ENCODE results near the gene ADAM23. TPM values are rescaled to one million over a fixed set of nuclear protein-coding genes. Genes with fewer than 3 reads are reported as not detected.

Gene ADAM23
- total and polyA plus RNA-seq, 2 experiments from 2014 or later = 1.8 to 4.4 TPM

DNA sequence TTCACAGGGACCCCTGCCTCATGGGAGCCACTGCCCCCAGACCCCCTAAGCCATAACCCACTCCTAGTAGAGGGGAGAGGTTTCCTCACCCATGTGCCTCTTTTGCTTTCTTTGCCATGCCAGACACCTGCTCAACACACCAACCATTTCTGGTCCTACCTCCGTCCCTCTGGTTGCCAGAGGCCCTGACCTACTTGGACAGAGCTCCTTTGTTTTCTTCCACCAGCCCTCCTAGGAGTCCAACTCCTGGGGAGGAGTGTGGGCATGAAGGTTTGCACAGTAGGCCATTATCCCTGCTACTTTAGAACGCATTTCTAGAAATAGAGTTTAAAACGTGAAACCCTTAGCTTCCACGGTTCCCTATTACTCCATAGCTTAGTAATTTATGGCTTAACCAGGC lies 122.3 kb downstream of the ADAM23 start:
- no peaks in the 10 kb centered on the region for H3K27me3 ChIP-seq (replicated peaks; ENCODE audit: insufficient read depth)
- TF ChIP-seq EZH2phosphoT487 (IDR thresholded peaks at IDR 0.05; ENCODE audit: insufficient read depth, low read depth) (no peak), EZH2 (IDR thresholded peaks at IDR 0.05; ENCODE audit: insufficient read depth, poor library complexity, severe bottlenecking) (no peak)
- no peak overlapping the region for H3K27ac ChIP-seq
- H3K4me3 ChIP-seq = no peak overlapping the region
- H3K4me1 ChIP-seq (ENCODE audit: insufficient read depth) = no peaks in the 10 kb centered on the region
- H3K9me3 ChIP-seq (ENCODE audit: low read depth) = no peaks in the 10 kb centered on the region
- H3K79me2 ChIP-seq (ENCODE audit: insufficient read depth) = no peaks in the 10 kb centered on the region
- H3K4me2 ChIP-seq (ENCODE audit: unreplicated experiment) = no peak overlapping the region
- no peaks in the 10 kb centered on the region for H3K36me3 ChIP-seq (ENCODE audit: low read depth)
- 80 to 82% methylated on average over 4 of the region's 4 CpGs for WGBS, 2 experiments (ENCODE audit: low coverage in 1 of 2, low lambda C conversion rate in 2 of 2, missing lambda C conversion rate in 2 of 2)
- DNase-seq = no peak
- H3K9ac ChIP-seq = no peak overlapping the region
- in situ Hi-C loops (cut with MboI) = no loop called here
- no peak overlapping the region for H2AFZ ChIP-seq
- no peaks in the 10 kb centered on the region for H3K9me2 ChIP-seq (ENCODE audit: insufficient read depth)
- H4K20me1 ChIP-seq (ENCODE audit: insufficient read depth) = no peaks in the 10 kb centered on the region
- no peaks in the 10 kb centered on the region for H3F3A ChIP-seq (ENCODE audit: insufficient read depth)

GRCh38 chr2:206569470-206569869 lies 126.1 kb downstream of the ADAM23 start:
- Histone ChIP-seq H3K9me2 (ENCODE audit: insufficient read depth) (no peaks in the 10 kb centered on the region; the same call in 1 of the 2 replicates), H3K4me1 (ENCODE audit: insufficient read depth) (no peaks in the 10 kb centered on the region), H3K27me3 (replicated peaks; ENCODE audit: insufficient read depth) (no peaks in the 10 kb centered on the region), H3F3A (ENCODE audit: insufficient read depth) (no peaks in the 10 kb centered on the region), H3K9me3 (ENCODE audit: low read depth) (no peaks in the 10 kb centered on the region), H3K36me3 (ENCODE audit: low read depth) (no peaks in the 10 kb centered on the region), H2AFZ (no peak overlapping the region), H3K4me3 (no peak overlapping the region), H3K79me2 (ENCODE audit: insufficient read depth) (no peaks in the 10 kb centered on the region), H3K4me2 (ENCODE audit: unreplicated experiment) (no peak overlapping the region), H3K27ac (no peak overlapping the region), H3K9ac (no peak overlapping the region), H4K20me1 (ENCODE audit: insufficient read depth) (no peaks in the 10 kb centered on the region)
- TF ChIP-seq EZH2phosphoT487 (IDR thresholded peaks at IDR 0.05; ENCODE audit: insufficient read depth, low read depth) (no peak), EZH2 (IDR thresholded peaks at IDR 0.05; ENCODE audit: insufficient read depth, poor library complexity, severe bottlenecking) (no peak)
- in situ Hi-C loops (cut with MboI) = no loop called here
- WGBS, 2 experiments (ENCODE audit: low coverage in 1 of 2, low lambda C conversion rate in 2 of 2, missing lambda C conversion rate in 2 of 2) = 79 to 87% methylated on average over 3 of the region's 3 CpGs
- DNase-seq = no peak

DNA sequence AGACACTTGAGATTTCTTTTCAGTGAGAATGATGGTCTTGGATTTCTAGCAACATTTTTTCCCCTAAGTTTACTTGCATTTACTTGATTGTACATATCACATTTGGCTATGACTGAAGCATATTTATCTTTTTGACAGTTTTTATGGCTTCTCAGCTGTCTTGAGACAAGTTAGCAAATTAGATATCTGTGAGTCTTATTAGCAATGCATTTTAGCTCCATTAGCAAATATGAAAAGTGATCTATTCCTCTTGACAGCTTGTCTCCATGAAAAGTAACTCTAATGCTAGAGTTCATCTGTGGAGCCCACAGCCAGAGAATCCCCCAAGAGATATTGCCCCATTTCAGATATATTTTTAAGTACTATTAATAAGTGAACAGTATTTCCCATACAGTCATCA lies 126.9 kb downstream of the ADAM23 start:
- Histone ChIP-seq H3K9me2 (ENCODE audit: insufficient read depth) (no peaks in the 10 kb centered on the region; the same call in 1 of the 2 replicates), H3K4me2 (ENCODE audit: unreplicated experiment) (no peak overlapping the region), H3K4me3 (no peak overlapping the region), H3K4me1 (ENCODE audit: insufficient read depth) (no peaks in the 10 kb centered on the region), H3F3A (ENCODE audit: insufficient read depth) (no peaks in the 10 kb centered on the region), H3K9me3 (ENCODE audit: low read depth) (no peaks in the 10 kb centered on the region), H3K36me3 (ENCODE audit: low read depth) (no peaks in the 10 kb centered on the region), H4K20me1 (ENCODE audit: insufficient read depth) (no peaks in the 10 kb centered on the region), H3K27ac (no peak overlapping the region), H3K27me3 (replicated peaks; ENCODE audit: insufficient read depth) (no peaks in the 10 kb centered on the region), H3K9ac (no peak overlapping the region), H2AFZ (no peak overlapping the region), H3K79me2 (ENCODE audit: insufficient read depth) (no peaks in the 10 kb centered on the region)
- DNase-seq = no peak
- in situ Hi-C loops (cut with MboI) = no loop called here
- no peak for TF ChIP-seq EZH2 (IDR thresholded peaks at IDR 0.05; ENCODE audit: insufficient read depth, poor library complexity, severe bottlenecking)
- TF ChIP-seq EZH2phosphoT487 (IDR thresholded peaks at IDR 0.05; ENCODE audit: insufficient read depth, low read depth) = no peak

- Histone ChIP-seq H3K4me1 (ENCODE audit: insufficient read depth) (no peaks in the 10 kb centered on the region), H3K27ac (no peak overlapping the region), H3K9me3 (ENCODE audit: low read depth) (no peaks in the 10 kb centered on the region), H4K20me1 (ENCODE audit: insufficient read depth) (no peaks in the 10 kb centered on the region), H3K79me2 (ENCODE audit: insufficient read depth) (no peaks in the 10 kb centered on the region), H3K4me2 (ENCODE audit: unreplicated experiment) (no peak overlapping the region), H3K4me3 (no peak overlapping the region), H3F3A (ENCODE audit: insufficient read depth) (no peaks in the 10 kb centered on the region), H3K36me3 (ENCODE audit: low read depth) (no peaks in the 10 kb centered on the region), H2AFZ (no peak overlapping the region), H3K27me3 (replicated peaks; ENCODE audit: insufficient read depth) (no peaks in the 10 kb centered on the region), H3K9ac (no peak overlapping the region), H3K9me2 (ENCODE audit: insufficient read depth) (no peaks in the 10 kb centered on the region; the same call in 1 of the 2 replicates)
- in situ Hi-C loops (cut with MboI) = no loop called here
- no peak for DNase-seq
- TF ChIP-seq EZH2 (IDR thresholded peaks at IDR 0.05; ENCODE audit: insufficient read depth, poor library complexity, severe bottlenecking) = no peak
- no peak for TF ChIP-seq EZH2phosphoT487 (IDR thresholded peaks at IDR 0.05; ENCODE audit: insufficient read depth, low read depth)
- 95 to 96% methylated on average over 3 of the region's 3 CpGs for WGBS, 2 experiments (ENCODE audit: low coverage in 1 of 2, low lambda C conversion rate in 2 of 2, missing lambda C conversion rate in 2 of 2)
These were observed 129.4 kb downstream of the ADAM23 start for GRCh38 chr2:206572725-206573124.

GRCh38 chr2:206573793-206574192 lies 130.5 kb downstream of the ADAM23 start:
- Histone ChIP-seq H3K27ac (no peak overlapping the region), H3K27me3 (replicated peaks; ENCODE audit: insufficient read depth) (no peaks in the 10 kb centered on the region), H3K9ac (no peak overlapping the region), H3F3A (ENCODE audit: insufficient read depth) (no peaks in the 10 kb centered on the region), H4K20me1 (ENCODE audit: insufficient read depth) (no peaks in the 10 kb centered on the region), H3K9me2 (ENCODE audit: insufficient read depth) (no peaks in the 10 kb centered on the region; the same call in 1 of the 2 replicates), H2AFZ (no peak overlapping the region), H3K4me2 (ENCODE audit: unreplicated experiment) (no peak overlapping the region), H3K79me2 (ENCODE audit: insufficient read depth) (no peaks in the 10 kb centered on the region), H3K4me3 (no peak overlapping the region), H3K36me3 (ENCODE audit: low read depth) (no peaks in the 10 kb centered on the region), H3K9me3 (ENCODE audit: low read depth) (no peaks in the 10 kb centered on the region), H3K4me1 (ENCODE audit: insufficient read depth) (no peaks in the 10 kb centered on the region)
- DNase-seq = no peak
- in situ Hi-C loops (cut with MboI) = no loop called here
- TF ChIP-seq EZH2 (IDR thresholded peaks at IDR 0.05; ENCODE audit: insufficient read depth, poor library complexity, severe bottlenecking) (no peak), EZH2phosphoT487 (IDR thresholded peaks at IDR 0.05; ENCODE audit: insufficient read depth, low read depth) (no peak)
- 49 to 53% methylated on average over 6 of the region's 6 CpGs for WGBS, 2 experiments (ENCODE audit: low coverage in 1 of 2, low lambda C conversion rate in 2 of 2, missing lambda C conversion rate in 2 of 2)
